Measurements from ENCODE around the gene SLC66A2.

The SLC66A2 gene

DNA sequence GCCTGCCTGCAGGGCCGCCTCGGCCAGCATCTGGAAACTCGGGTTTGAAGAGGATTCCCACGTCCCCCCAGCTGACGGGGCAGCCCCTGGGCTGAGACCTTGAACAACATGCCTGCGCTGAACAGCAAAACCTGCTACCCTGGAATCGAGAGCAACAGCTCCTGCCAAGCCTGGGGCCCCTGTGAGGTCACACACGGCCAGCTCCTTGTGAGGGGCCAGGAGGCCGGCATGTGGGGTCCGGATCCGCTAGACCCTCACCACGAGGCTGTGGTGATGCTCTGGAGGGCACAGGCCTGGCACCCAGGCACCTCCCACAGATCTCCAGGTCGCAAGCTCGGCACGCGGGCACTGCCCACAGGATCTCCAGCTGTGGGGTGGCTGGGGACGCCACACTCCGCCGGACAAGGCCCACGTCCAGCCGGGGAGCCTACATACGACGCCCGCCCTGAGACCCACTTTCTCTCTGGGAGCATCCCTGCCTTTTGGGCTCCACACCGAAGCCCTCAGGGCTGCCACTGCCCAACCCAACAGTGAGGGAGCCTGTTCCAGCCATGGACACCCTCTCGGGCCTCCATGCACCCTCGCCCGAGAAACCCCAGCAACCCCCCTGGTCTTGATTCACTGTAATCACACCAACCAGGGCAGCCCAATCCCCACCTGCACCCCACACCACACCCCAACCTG lies 34.1 kb downstream of the SLC66A2 start:
- Histone ChIP-seq H3K4me3 (ENCODE audit: control insufficient read depth in 1 of 7, extremely low read depth in 1 of 7, insufficient read depth in 4 of 7, low read depth in 2 of 7, low read length in 6 of 7) (no peak overlapping the region), H3K4me1 (ENCODE audit: control extremely low read depth in 1 of 4, control insufficient read depth in 4 of 4, insufficient read depth in 4 of 4, low read length in 3 of 4) (no peaks in the 10 kb centered on the region), H3K9me3 (ENCODE audit: control extremely low read depth in 1 of 5, control insufficient read depth in 4 of 5, insufficient read depth in 2 of 5, low read depth in 1 of 5, low read length in 4 of 5) (peaks cover 0 to 32% (median 23%) of the 10 kb centered on the region in 5 experiments), H3K27me3 (replicated peaks in 2 of 5; ENCODE audit: control insufficient read depth in 4 of 5, insufficient read depth in 5 of 5, low read length in 4 of 5) (no peaks in the 10 kb centered on the region), H3K27ac (ENCODE audit: insufficient read depth in 1 of 2, low read depth in 1 of 2, low read length in 2 of 2, poor library complexity in 1 of 2, severe bottlenecking in 2 of 2) (no peak overlapping the region), H3K36me3 (ENCODE audit: control insufficient read depth in 4 of 4, insufficient read depth in 4 of 4, low read length in 3 of 4) (peaks cover 19 to 69% (median 53%) of the 10 kb centered on the region in 4 experiments)
- DNase-seq = no peak
- WGBS (ENCODE audit: insufficient coverage) = 97% methylated on average over 28 of the region's 28 CpGs
- POLR2A ChIA-PET = interaction anchor here (0.8 kb wide), 1 partner anchor 9 kb away, joined by 3 read pairs; no protein-coding TSS in a partner anchor
- CTCF ChIA-PET = interaction anchor here (1.1 to 1.6 kb wide), 4 partner anchors 8 to 15 kb away, joined by 3 read pairs; no protein-coding TSS in a partner anchor

- Histone ChIP-seq H3K4me3 (ENCODE audit: control insufficient read depth in 1 of 7, extremely low read depth in 1 of 7, insufficient read depth in 4 of 7, low read depth in 2 of 7, low read length in 6 of 7) (no peak overlapping the region), H3K36me3 (ENCODE audit: control insufficient read depth in 4 of 4, insufficient read depth in 4 of 4, low read length in 3 of 4) (peaks cover 19 to 68% (median 49%) of the 10 kb centered on the region in 4 experiments), H3K4me1 (ENCODE audit: control extremely low read depth in 1 of 4, control insufficient read depth in 4 of 4, insufficient read depth in 4 of 4, low read length in 3 of 4) (no peaks in the 10 kb centered on the region), H3K27me3 (replicated peaks in 2 of 5; ENCODE audit: control insufficient read depth in 4 of 5, insufficient read depth in 5 of 5, low read length in 4 of 5) (no peaks in the 10 kb centered on the region), H3K9me3 (ENCODE audit: control extremely low read depth in 1 of 5, control insufficient read depth in 4 of 5, insufficient read depth in 2 of 5, low read depth in 1 of 5, low read length in 4 of 5) (peaks cover 0 to 32% (median 23%) of the 10 kb centered on the region in 5 experiments), H3K27ac (ENCODE audit: insufficient read depth in 1 of 2, low read depth in 1 of 2, low read length in 2 of 2, poor library complexity in 1 of 2, severe bottlenecking in 2 of 2) (no peak overlapping the region)
- DNase-seq = no peak
- CTCF ChIA-PET = interaction anchor here (1.1 to 1.6 kb wide), 4 partner anchors 9 to 14 kb away, joined by 3 read pairs; no protein-coding TSS in a partner anchor
- WGBS (ENCODE audit: insufficient coverage) = 96% methylated on average over 16 of the region's 24 CpGs
- POLR2A ChIA-PET = interaction anchor here (0.8 kb wide), 1 partner anchor 10 kb away, joined by 3 read pairs; no protein-coding TSS in a partner anchor
These were observed 34.8 kb downstream of the SLC66A2 start for GRCh38 chr18:79916546-79917168.

- H3K9me3 ChIP-seq (ENCODE audit: control extremely low read depth in 1 of 5, control insufficient read depth in 4 of 5, insufficient read depth in 2 of 5, low read depth in 1 of 5, low read length in 4 of 5) = peaks cover 0 to 32% (median 23%) of the 10 kb centered on the region in 5 experiments
- H3K27me3 ChIP-seq (replicated peaks in 2 of 5; ENCODE audit: control insufficient read depth in 4 of 5, insufficient read depth in 5 of 5, low read length in 4 of 5) = no peaks in the 10 kb centered on the region
- DNase-seq = no peak
- H3K4me3 ChIP-seq (ENCODE audit: control insufficient read depth in 1 of 7, extremely low read depth in 1 of 7, insufficient read depth in 4 of 7, low read depth in 2 of 7, low read length in 6 of 7) = no peak overlapping the region
- H3K36me3 ChIP-seq (ENCODE audit: control insufficient read depth in 4 of 4, insufficient read depth in 4 of 4, low read length in 3 of 4) = peaks cover 19 to 72% (median 49%) of the 10 kb centered on the region in 4 experiments
- H3K4me1 ChIP-seq (ENCODE audit: control extremely low read depth in 1 of 4, control insufficient read depth in 4 of 4, insufficient read depth in 4 of 4, low read length in 3 of 4) = no peaks in the 10 kb centered on the region
- ChIA-PET POLR2A (no interaction called here), CTCF (interaction anchor here (1.4 to 1.6 kb wide), 3 partner anchors 9 to 14 kb away, joined by 3 read pairs; no protein-coding TSS in a partner anchor)
- 96% methylated on average over 15 of the region's 26 CpGs for WGBS (ENCODE audit: insufficient coverage)
- no peak overlapping the region for H3K27ac ChIP-seq (ENCODE audit: insufficient read depth in 1 of 2, low read depth in 1 of 2, low read length in 2 of 2, poor library complexity in 1 of 2, severe bottlenecking in 2 of 2)
These were observed 35.3 kb downstream of the SLC66A2 start for GRCh38 chr18:79916128-79916494.

DNA sequence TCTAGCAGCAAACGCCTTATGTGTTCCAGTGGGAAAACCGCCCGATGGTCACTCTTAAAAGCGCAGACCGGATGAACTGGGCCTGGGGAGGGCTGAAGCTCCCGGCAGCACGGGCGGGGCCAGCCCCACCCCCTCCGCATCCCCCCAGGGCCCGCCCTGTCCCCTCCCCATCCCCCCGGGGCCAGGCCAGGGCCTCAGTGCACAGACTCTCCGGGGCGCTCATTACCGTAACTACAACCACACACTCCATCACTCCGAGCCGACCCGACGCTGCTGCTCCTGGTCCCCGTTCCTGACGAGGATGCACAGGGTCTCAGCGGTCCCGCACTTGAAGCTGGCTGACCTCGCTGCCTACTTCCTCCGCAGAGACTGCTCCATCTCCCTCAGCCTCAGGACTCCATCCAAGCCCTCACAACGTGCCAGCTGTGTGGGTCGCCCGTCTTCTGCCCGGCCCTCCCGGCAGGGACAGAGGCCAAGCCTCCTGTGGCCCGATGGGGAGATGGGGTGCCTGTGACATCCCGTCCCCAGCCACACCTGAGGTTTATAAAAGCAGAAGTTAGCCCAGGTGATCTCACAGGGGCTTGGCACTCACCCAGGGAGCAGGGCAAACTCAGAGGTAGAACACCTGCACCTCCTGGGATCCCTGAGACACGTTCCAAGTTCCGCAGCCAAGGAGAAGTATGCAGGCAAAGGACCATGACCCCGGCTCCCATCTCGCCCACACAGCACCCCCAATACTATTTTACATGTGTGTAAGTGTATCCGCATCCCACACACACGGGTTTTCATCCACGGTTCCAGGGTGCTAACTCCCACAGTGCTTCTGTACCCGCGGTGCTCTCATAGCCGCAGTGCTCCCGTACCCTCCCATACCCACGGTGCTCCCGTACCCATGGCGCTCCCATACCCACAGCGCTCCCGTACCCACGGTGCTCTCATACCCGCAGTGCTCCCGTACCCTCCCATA lies 36.0 kb downstream of the SLC66A2 start:
- H3K4me3 ChIP-seq (ENCODE audit: control insufficient read depth in 1 of 7, extremely low read depth in 1 of 7, insufficient read depth in 4 of 7, low read depth in 2 of 7, low read length in 6 of 7) = no peak overlapping the region
- 95% methylated on average over 35 of the region's 50 CpGs for WGBS (ENCODE audit: insufficient coverage)
- POLR2A ChIA-PET = no interaction called here

GRCh38 chr18:79914614-79915160 lies 36.8 kb downstream of the SLC66A2 start:
- Histone ChIP-seq H3K4me1 (ENCODE audit: control extremely low read depth in 1 of 4, control insufficient read depth in 4 of 4, insufficient read depth in 4 of 4, low read length in 3 of 4) (no peaks in the 10 kb centered on the region), H3K27me3 (replicated peaks in 2 of 5; ENCODE audit: control insufficient read depth in 4 of 5, insufficient read depth in 5 of 5, low read length in 4 of 5) (no peaks in the 10 kb centered on the region), H3K27ac (ENCODE audit: insufficient read depth in 1 of 2, low read depth in 1 of 2, low read length in 2 of 2, poor library complexity in 1 of 2, severe bottlenecking in 2 of 2) (no peak overlapping the region), H3K36me3 (ENCODE audit: control insufficient read depth in 4 of 4, insufficient read depth in 4 of 4, low read length in 3 of 4) (peaks cover 19 to 76% (median 54%) of the 10 kb centered on the region in 4 experiments), H3K4me3 (ENCODE audit: control insufficient read depth in 1 of 7, extremely low read depth in 1 of 7, insufficient read depth in 4 of 7, low read depth in 2 of 7, low read length in 6 of 7) (no peak overlapping the region), H3K9me3 (ENCODE audit: control extremely low read depth in 1 of 5, control insufficient read depth in 4 of 5, insufficient read depth in 2 of 5, low read depth in 1 of 5, low read length in 4 of 5) (peaks cover 0 to 32% (median 25%) of the 10 kb centered on the region in 5 experiments)
- ChIA-PET POLR2A (no interaction called here), CTCF (interaction anchor here (0.6 kb wide), 1 partner anchor 9 kb away, joined by 3 read pairs; no protein-coding TSS in a partner anchor)
- DNase-seq = no peak
- 95% methylated on average over 20 of the region's 20 CpGs for WGBS (ENCODE audit: insufficient coverage)

More for the DNA sequence above, 36.0 kb downstream of the SLC66A2 start:
- Histone ChIP-seq H3K4me1 (ENCODE audit: control extremely low read depth in 1 of 4, control insufficient read depth in 4 of 4, insufficient read depth in 4 of 4, low read length in 3 of 4) (no peaks in the 10 kb centered on the region), H3K27ac (ENCODE audit: insufficient read depth in 1 of 2, low read depth in 1 of 2, low read length in 2 of 2, poor library complexity in 1 of 2, severe bottlenecking in 2 of 2) (no peak overlapping the region), H3K9me3 (ENCODE audit: control extremely low read depth in 1 of 5, control insufficient read depth in 4 of 5, insufficient read depth in 2 of 5, low read depth in 1 of 5, low read length in 4 of 5) (peaks cover 0 to 32% (median 23%) of the 10 kb centered on the region in 5 experiments), H3K36me3 (ENCODE audit: control insufficient read depth in 4 of 4, insufficient read depth in 4 of 4, low read length in 3 of 4) (peaks cover 19 to 78% (median 52%) of the 10 kb centered on the region in 4 experiments), H3K27me3 (replicated peaks in 2 of 5; ENCODE audit: control insufficient read depth in 4 of 5, insufficient read depth in 5 of 5, low read length in 4 of 5) (no peaks in the 10 kb centered on the region)
- DNase-seq = no peak
- CTCF ChIA-PET = interaction anchor here (0.6 kb wide), 1 partner anchor 8 kb away, joined by 3 read pairs; no protein-coding TSS in a partner anchor

DNA sequence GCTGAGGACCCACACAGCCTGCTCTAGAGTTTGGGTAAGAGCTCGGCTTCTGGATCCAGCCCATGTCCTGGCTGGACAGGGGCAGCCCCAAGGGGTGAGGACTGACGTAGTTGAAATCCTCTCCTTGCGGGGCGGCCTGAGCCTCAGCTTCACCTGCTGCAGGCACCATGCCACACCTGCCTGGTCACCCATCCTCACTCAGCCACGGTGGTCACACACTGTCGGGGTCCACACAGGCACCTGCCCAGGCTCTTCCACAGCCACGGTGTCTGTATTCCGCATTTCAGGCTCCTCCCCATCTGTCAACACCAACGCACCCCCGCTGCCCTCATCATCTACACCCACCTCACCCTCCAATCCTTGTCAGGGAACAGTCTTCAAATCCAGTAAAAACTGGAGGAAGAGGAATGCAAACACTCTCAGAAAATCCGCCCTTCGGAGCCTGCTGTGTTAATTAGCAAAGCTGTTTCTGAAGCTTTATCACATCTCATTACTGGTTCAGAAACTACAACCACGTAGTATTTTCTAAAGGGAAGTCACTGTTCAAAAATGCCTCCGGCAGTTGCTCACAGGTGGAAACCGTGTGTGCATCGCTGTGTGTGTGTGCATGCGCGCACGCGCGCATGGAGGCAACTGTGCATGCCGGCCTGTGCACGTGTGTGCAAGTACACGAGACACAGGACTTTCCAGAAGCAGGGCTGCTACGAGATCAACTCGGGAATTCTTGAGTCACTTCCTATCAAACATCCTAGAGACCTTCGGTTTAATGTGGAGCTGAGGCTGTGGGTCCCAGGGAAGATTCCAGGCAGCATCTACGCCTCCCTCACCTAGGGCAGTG lies 38.2 kb downstream of the SLC66A2 start:
- no peak for DNase-seq
- Histone ChIP-seq H3K4me3 (ENCODE audit: control insufficient read depth in 1 of 7, extremely low read depth in 1 of 7, insufficient read depth in 4 of 7, low read depth in 2 of 7, low read length in 6 of 7) (no peak overlapping the region), H3K4me1 (ENCODE audit: control extremely low read depth in 1 of 4, control insufficient read depth in 4 of 4, insufficient read depth in 4 of 4, low read length in 3 of 4) (no peaks in the 10 kb centered on the region), H3K9me3 (ENCODE audit: control extremely low read depth in 1 of 5, control insufficient read depth in 4 of 5, insufficient read depth in 2 of 5, low read depth in 1 of 5, low read length in 4 of 5) (peaks cover 0 to 32% (median 23%) of the 10 kb centered on the region in 5 experiments), H3K27ac (ENCODE audit: insufficient read depth in 1 of 2, low read depth in 1 of 2, low read length in 2 of 2, poor library complexity in 1 of 2, severe bottlenecking in 2 of 2) (no peak overlapping the region), H3K27me3 (replicated peaks in 2 of 5; ENCODE audit: control insufficient read depth in 4 of 5, insufficient read depth in 5 of 5, low read length in 4 of 5) (no peaks in the 10 kb centered on the region), H3K36me3 (ENCODE audit: control insufficient read depth in 4 of 4, insufficient read depth in 4 of 4, low read length in 3 of 4) (peaks cover 16 to 75% (median 49%) of the 10 kb centered on the region in 4 experiments)
- POLR2A ChIA-PET = interaction anchor here (0.7 kb wide), 1 partner anchor 43 kb away, joined by 3 read pairs; no protein-coding TSS in a partner anchor
- WGBS (ENCODE audit: insufficient coverage) = 96% methylated on average over 24 of the region's 28 CpGs
- CTCF ChIA-PET = interaction anchor here (1.0 to 1.3 kb wide), 2 partner anchors 12 to 22 kb away, joined by 3 read pairs; no protein-coding TSS in a partner anchor

Measured in common myeloid progenitor, CD34-positive (primary cell).